ENCODE measurements around the gene STAT5B. TPM values are rescaled to one million over a fixed set of nuclear protein-coding genes. Genes with fewer than 3 reads are reported as not detected.

The STAT5B gene
- total and polyA plus RNA-seq, 2 of the 8 experiments (the other 6 are each of a cell fraction or from before 2014, with no cell fraction given): 35.3 to 52.6 TPM

GRCh38 chr17:42193216-42193968, 82.8 kb downstream of the STAT5B start:
- H3K27me3 ChIP-seq (replicated peaks in 1 of 4; ENCODE audit: control insufficient read depth in 3 of 4, extremely low read depth in 1 of 4, insufficient read depth in 3 of 4, low read length in 3 of 4): no peaks in the 10 kb centered on the region
- H3K18ac ChIP-seq (ENCODE audit: extremely low read depth, low read length): no peak overlapping the region
- TF ChIP-seq SIX5 (IDR thresholded peaks at IDR 0.05; ENCODE audit: low read depth, low read length) (no peak), JUN (IDR thresholded peaks at IDR 0.05; ENCODE audit: low read depth, low read length) (no peak), SP1 (IDR thresholded peaks at IDR 0.05; ENCODE audit: low read depth, low read length) (no peak), BACH1 (IDR thresholded peaks at IDR 0.05; ENCODE audit: low read length) (no peak), PHF8 (conservative IDR thresholded peaks at IDR 0.05; ENCODE audit: low read depth, low read length) (no peak), RFX5 (IDR thresholded peaks at IDR 0.05; ENCODE audit: borderline replicate concordance, low read depth, low read length) (no peak), CBX8 (IDR thresholded peaks at IDR 0.05; ENCODE audit: borderline replicate concordance, low read depth, low read length) (no peak)
- TF ChIP-seq, protein P1, sequence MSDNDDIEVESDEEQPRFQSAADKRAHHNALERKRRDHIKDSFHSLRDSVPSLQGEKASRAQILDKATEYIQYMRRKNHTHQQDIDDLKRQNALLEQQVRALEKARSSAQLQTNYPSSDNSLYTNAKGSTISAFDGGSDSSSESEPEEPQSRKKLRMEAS (IDR thresholded peaks at IDR 0.05): no peak
- TF ChIP-seq, protein P2, sequence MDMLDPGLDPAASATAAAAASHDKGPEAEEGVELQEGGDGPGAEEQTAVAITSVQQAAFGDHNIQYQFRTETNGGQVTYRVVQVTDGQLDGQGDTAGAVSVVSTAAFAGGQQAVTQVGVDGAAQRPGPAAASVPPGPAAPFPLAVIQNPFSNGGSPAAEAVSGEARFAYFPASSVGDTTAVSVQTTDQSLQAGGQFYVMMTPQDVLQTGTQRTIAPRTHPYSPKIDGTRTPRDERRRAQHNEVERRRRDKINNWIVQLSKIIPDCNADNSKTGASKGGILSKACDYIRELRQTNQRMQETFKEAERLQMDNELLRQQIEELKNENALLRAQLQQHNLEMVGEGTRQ (IDR thresholded peaks at IDR 0.05; ENCODE audit: low read length): no peak

More at GRCh38 chr17:42193216-42193968, 82.8 kb downstream of the STAT5B start:
- Histone ChIP-seq H2AFZ (ENCODE audit: low read length) (no peak overlapping the region), H3K36me3 (ENCODE audit: control insufficient read depth in 2 of 4, insufficient read depth in 4 of 4, low read length in 3 of 4) (no peaks in the 10 kb centered on the region), H3K4ac (replicated peaks; ENCODE audit: insufficient read length, low read depth, low read length) (no peak overlapping the region), H3K4me2 (ENCODE audit: insufficient read depth in 1 of 2, low read depth in 2 of 2, low read length in 2 of 2) (peak overlapping the region in 1 of 2 experiments; percentile 58; a peak in 1 of 4 replicates), H3K4me1 (replicated peaks in 1 of 4; ENCODE audit: control insufficient read depth in 3 of 4, insufficient read depth in 4 of 4, low read length in 3 of 4) (peaks cover 0 to 4% (median 3%) of the 10 kb centered on the region in 4 experiments; a peak in 5 of 7 replicates), H3K4me3 (ENCODE audit: extremely low read depth in 1 of 4, insufficient read depth in 2 of 4, low read depth in 3 of 4, low read length in 4 of 4) (no peak overlapping the region), H3K23me2 (ENCODE audit: low read depth, low read length) (no peaks in the 10 kb centered on the region), H4K5ac (ENCODE audit: insufficient read length, low read depth, low read length) (no peak overlapping the region), H3K27ac (ENCODE audit: low read depth, low read length) (no peak overlapping the region), H2BK5ac (ENCODE audit: low read depth, low read length) (0 out of 2 replicates have a peak overlapping the region, but pooled peaks have one; percentile 24), H2BK20ac (ENCODE audit: low read length) (0 out of 2 replicates have a peak overlapping the region, but pooled peaks have one; percentile 18), H4K8ac (ENCODE audit: extremely low read depth, insufficient read depth, low read length) (peak overlapping the region; percentile 65; the same call in 1 of the 2 replicates), H3K79me1 (ENCODE audit: low read depth, low read length) (no peaks in the 10 kb centered on the region), H3K79me2 (ENCODE audit: control insufficient read depth in 1 of 2, insufficient read depth in 2 of 2, low read length in 2 of 2) (no peaks in the 10 kb centered on the region), H2AK5ac (ENCODE audit: low read depth, low read length) (no peak overlapping the region), H4K91ac (replicated peaks; ENCODE audit: insufficient read length, low read length) (no peak overlapping the region), H3K9me3 (ENCODE audit: insufficient read depth in 2 of 2, low read depth in 1 of 2, low read length in 1 of 2) (no peaks in the 10 kb centered on the region), H3K23ac (ENCODE audit: insufficient read length) (no peak overlapping the region), H2BK15ac (ENCODE audit: low read length) (no peak overlapping the region), H2BK12ac (ENCODE audit: low read depth, low read length) (peak overlapping the region; percentile 13; the same call in 1 of the 2 replicates), H4K20me1 (replicated peaks in 1 of 2; ENCODE audit: control insufficient read depth in 1 of 2, insufficient read depth in 2 of 2, low read length in 2 of 2) (peaks cover 0 to 1% of the 10 kb centered on the region in 2 experiments), H3K56ac (replicated peaks; ENCODE audit: insufficient read length, low read depth, low read length) (no peak overlapping the region), H2BK120ac (replicated peaks; ENCODE audit: low read depth, low read length) (no peak overlapping the region), H3K14ac (ENCODE audit: insufficient read length) (no peak overlapping the region), H3K9ac (replicated peaks in 1 of 4; ENCODE audit: extremely low read depth in 1 of 4, low read depth in 3 of 4, low read length in 3 of 4) (no peak overlapping the region)
- ChIA-PET POLR2A (ENCODE audit: partially characterized antibody) (interaction anchor here (2.5 kb wide), 1 partner anchor 9 kb away, joined by 7 read pairs; no protein-coding TSS in a partner anchor), CTCF (ENCODE audit: partially characterized antibody) (interaction anchor here (0.6 to 2.3 kb wide), 13 partner anchors 8 to 210 kb away, joined by 3 to 9 read pairs (median 4); partner anchors contain the start of genes HSPB9 and KAT2A)
- WGBS, 2 experiments (ENCODE audit: extremely low coverage in 1 of 2, insufficient coverage in 1 of 2, insufficient read length in 1 of 2, insufficient replicate concordance in 2 of 2, low coverage in 1 of 2, low lambda C conversion rate in 2 of 2, missing lambda C conversion rate in 1 of 2): 91% methylated on average over 12 of the region's 12 CpGs; no CpG with 5 or more reads in 1 of the 2 experiments
- no peak for DNase-seq (ENCODE audit: low read depth in 1 of 2, low spot score in 2 of 2)
- FAIRE-seq: no peak

Measured in H1 (cell line).